Vagina (tissue), 2 donors: ENCODE measurements around the gene LDLR. TPM values are rescaled to one million over a fixed set of nuclear protein-coding genes. Genes with fewer than 3 reads are reported as not detected.
"Not testable (repeated sequence)": the region's sequence is repeated elsewhere in the genome, so short reads cannot be mapped to it uniquely, and the experiment has no call there.

Experiments used
- DNase-seq, 2 donors: peaks; one replicate each; pipeline ENCODE4 v3.0.0-alpha.2; 2017; ENCODE audit errors: extremely low spot score in 2 of 2
- H3K27ac ChIP-seq: fragments of 200-600 bp; sonication (generic); one replicate; pipeline ENCODE4 v1.5.1; 2019
- H3K27me3 ChIP-seq: fragments of 200-600 bp; sonication (generic); one replicate; pipeline ENCODE4 v1.5.1; 2019
- H3K36me3 ChIP-seq, 2 donors: fragments of 200-600 bp; sonication (generic); one replicate each; pipeline ENCODE4 v1.5.1; 2017 to 2019
- H3K4me1 ChIP-seq: fragments of 200-600 bp; sonication (generic); one replicate; pipeline ENCODE4 v1.5.1; 2019
- H3K4me3 ChIP-seq, 2 donors: fragments of 200-600 bp; sonication (generic); 1 replicate in 1 of 2; 2 replicates in 1 of 2; pipeline ENCODE4 v1.5.1; 2016 to 2019
- H3K9me3 ChIP-seq: fragments of 200-600 bp; sonication (generic); one replicate; pipeline ENCODE4 v1.5.1; 2019
- POLR2A ChIP-seq, 2 donors: fragments of 450-650 bp; IDR thresholded peaks; one replicate each; pipeline ENCODE4 v1.6.1; 2017; ENCODE audit warnings: antibody characterized with exemption in 2 of 2, mild to moderate bottlenecking in 2 of 2, moderate library complexity in 2 of 2
- POLR2AphosphoS5 ChIP-seq, 2 donors: sonication (generic); formaldehyde crosslinking; IDR thresholded peaks; one replicate each; pipeline ENCODE4 v1.9.0; 2017; ENCODE audit warnings: antibody characterized with exemption in 2 of 2, mild to moderate bottlenecking in 2 of 2, low read depth in 1 of 2; ENCODE audit not compliant: insufficient read depth in 1 of 2
- intact Hi-C: fragments of 100-400 bp; cut with DNase I; formaldehyde crosslinking; loops from one replicate; pipeline ENCODE4 v1.15.1; 2023
- total RNA-seq: library from RNA; depleted of rRNA; stranded (reverse); fragments of >200 nt; gene quantifications from one replicate; pipeline ENCODE4 v1.2.3, GENCODE V29; 2016
- TF ChIP-seq, protein P1 (sequence below), 3 experiments: fragments of 450-650 bp in 2 of 3; fragments of 200-600 bp in 1 of 3; sonication (generic) in 1 of 3; IDR thresholded peaks; one replicate each; pipeline ENCODE4 v1.5.1; 2017 to 2019; ENCODE audit warnings: antibody characterized with exemption in 3 of 3, mild to moderate bottlenecking in 2 of 3, moderate library complexity in 2 of 3

The LDLR gene
- total RNA-seq, 1 donor from 2014 or later: 135 TPM

GRCh38 chr19:11113140-11113708 lies 24.0 kb downstream of the LDLR start:
- H3K36me3 ChIP-seq: peaks cover 0 to 89% of the 10 kb centered on the region in 2 donors
- no peak overlapping the region for H3K27ac ChIP-seq
- no peak for TF ChIP-seq POLR2A (IDR thresholded peaks at IDR 0.05)
- TF ChIP-seq, protein P1, sequence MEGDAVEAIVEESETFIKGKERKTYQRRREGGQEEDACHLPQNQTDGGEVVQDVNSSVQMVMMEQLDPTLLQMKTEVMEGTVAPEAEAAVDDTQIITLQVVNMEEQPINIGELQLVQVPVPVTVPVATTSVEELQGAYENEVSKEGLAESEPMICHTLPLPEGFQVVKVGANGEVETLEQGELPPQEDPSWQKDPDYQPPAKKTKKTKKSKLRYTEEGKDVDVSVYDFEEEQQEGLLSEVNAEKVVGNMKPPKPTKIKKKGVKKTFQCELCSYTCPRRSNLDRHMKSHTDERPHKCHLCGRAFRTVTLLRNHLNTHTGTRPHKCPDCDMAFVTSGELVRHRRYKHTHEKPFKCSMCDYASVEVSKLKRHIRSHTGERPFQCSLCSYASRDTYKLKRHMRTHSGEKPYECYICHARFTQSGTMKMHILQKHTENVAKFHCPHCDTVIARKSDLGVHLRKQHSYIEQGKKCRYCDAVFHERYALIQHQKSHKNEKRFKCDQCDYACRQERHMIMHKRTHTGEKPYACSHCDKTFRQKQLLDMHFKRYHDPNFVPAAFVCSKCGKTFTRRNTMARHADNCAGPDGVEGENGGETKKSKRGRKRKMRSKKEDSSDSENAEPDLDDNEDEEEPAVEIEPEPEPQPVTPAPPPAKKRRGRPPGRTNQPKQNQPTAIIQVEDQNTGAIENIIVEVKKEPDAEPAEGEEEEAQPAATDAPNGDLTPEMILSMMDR (IDR thresholded peaks at IDR 0.05): no peak
- H3K9me3 ChIP-seq: no peaks in the 10 kb centered on the region
- H3K27me3 ChIP-seq: no peaks in the 10 kb centered on the region
- DNase-seq: no peak
- intact Hi-C loops: loop anchor here (10.0 kb wide), 1 partner anchor 178 kb away; no protein-coding TSS in a partner anchor
- H3K4me3 ChIP-seq: no peak overlapping the region
- no peaks in the 10 kb centered on the region for H3K4me1 ChIP-seq

- Histone ChIP-seq H3K9me3 (no peaks in the 10 kb centered on the region), H3K4me3 (no peak overlapping the region), H3K27me3 (no peaks in the 10 kb centered on the region), H3K4me1 (no peaks in the 10 kb centered on the region), H3K36me3 (peaks cover 0 to 89% of the 10 kb centered on the region in 2 donors), H3K27ac (no peak overlapping the region)
- DNase-seq: no peak
- TF ChIP-seq POLR2A (IDR thresholded peaks at IDR 0.05): no peak
- TF ChIP-seq POLR2AphosphoS5 (IDR thresholded peaks at IDR 0.05; ENCODE audit: insufficient read depth in 1 of 2, low read depth in 1 of 2): no peak
- TF ChIP-seq, protein P1 (IDR thresholded peaks at IDR 0.05): no peak
- intact Hi-C loops: loop anchor here (10.0 kb wide), 1 partner anchor 180 kb away; no protein-coding TSS in a partner anchor
Measured at GRCh38 chr19:11115042-11115441, 25.8 kb downstream of the LDLR start.

DNA sequence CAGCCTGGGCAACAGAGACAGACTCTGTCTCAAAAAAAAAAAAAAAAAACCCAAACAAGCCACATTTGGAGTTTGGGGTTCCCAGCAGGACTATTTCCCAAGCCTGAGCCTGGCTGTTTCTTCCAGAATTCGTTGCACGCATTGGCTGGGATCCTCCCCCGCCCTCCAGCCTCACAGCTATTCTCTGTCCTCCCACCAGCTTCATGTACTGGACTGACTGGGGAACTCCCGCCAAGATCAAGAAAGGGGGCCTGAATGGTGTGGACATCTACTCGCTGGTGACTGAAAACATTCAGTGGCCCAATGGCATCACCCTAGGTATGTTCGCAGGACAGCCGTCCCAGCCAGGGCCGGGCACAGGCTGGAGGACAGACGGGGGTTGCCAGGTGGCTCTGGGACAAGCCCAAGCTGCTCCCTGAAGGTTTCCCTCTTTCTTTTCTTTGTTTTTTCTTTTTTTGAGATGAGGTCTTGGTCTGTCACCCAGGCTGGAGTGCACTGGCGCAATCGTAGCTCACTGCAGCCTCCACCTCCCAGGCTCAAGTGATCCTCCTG lies 26.7 kb downstream of the LDLR start:
- TF ChIP-seq, protein P1 (IDR thresholded peaks at IDR 0.05): no peak
- TF ChIP-seq POLR2AphosphoS5 (IDR thresholded peaks at IDR 0.05; ENCODE audit: insufficient read depth in 1 of 2, low read depth in 1 of 2): peak in 1 of 2 donors; percentile 18
- no peak for TF ChIP-seq POLR2A (IDR thresholded peaks at IDR 0.05)
- intact Hi-C loops: loop anchor here (10.0 kb wide), 1 partner anchor 181 kb away; no protein-coding TSS in a partner anchor

DNA sequence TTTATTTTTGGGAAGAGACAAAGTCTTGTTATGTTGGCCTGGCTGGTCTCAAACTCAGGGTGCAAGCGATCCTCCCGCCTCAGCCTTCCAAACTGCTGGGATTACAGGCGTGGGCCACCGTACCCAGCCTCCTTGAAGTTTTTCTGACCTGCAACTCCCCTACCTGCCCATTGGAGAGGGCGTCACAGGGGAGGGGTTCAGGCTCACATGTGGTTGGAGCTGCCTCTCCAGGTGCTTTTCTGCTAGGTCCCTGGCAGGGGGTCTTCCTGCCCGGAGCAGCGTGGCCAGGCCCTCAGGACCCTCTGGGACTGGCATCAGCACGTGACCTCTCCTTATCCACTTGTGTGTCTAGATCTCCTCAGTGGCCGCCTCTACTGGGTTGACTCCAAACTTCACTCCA lies 27.2 kb downstream of the LDLR start:
- Histone ChIP-seq H3K4me1 (no peaks in the 10 kb centered on the region), H3K4me3 (no peak overlapping the region), H3K9me3 (no peaks in the 10 kb centered on the region), H3K27ac (no peak overlapping the region), H3K36me3 (peaks cover 0 to 90% of the 10 kb centered on the region in 2 donors), H3K27me3 (no peaks in the 10 kb centered on the region)
- TF ChIP-seq, protein P1 (IDR thresholded peaks at IDR 0.05): no peak
- no peak for TF ChIP-seq POLR2A (IDR thresholded peaks at IDR 0.05)
- no peak for TF ChIP-seq POLR2AphosphoS5 (IDR thresholded peaks at IDR 0.05; ENCODE audit: insufficient read depth in 1 of 2, low read depth in 1 of 2)
- DNase-seq: no peak
- intact Hi-C loops: loop anchor here (10.0 kb wide), 1 partner anchor 182 kb away; no protein-coding TSS in a partner anchor

More for the DNA sequence above, 26.7 kb downstream of the LDLR start:
- Histone ChIP-seq H3K4me3 (no peak overlapping the region), H3K27me3 (no peaks in the 10 kb centered on the region), H3K36me3 (peaks cover 0 to 89% of the 10 kb centered on the region in 2 donors), H3K9me3 (no peaks in the 10 kb centered on the region), H3K4me1 (no peaks in the 10 kb centered on the region), H3K27ac (no peak overlapping the region)
- no peak for DNase-seq

- H3K27me3 ChIP-seq, H3K4me3 ChIP-seq, DNase-seq, H3K9me3 ChIP-seq, H3K27ac ChIP-seq, intact Hi-C loops, H3K4me1 ChIP-seq: not testable (repeated sequence)
- H3K36me3 ChIP-seq: peaks cover 0 to 68% of the 10 kb centered on the region in 2 donors
Measured at GRCh38 chr19:11121963-11122362, 32.7 kb downstream of the LDLR start.
